ENCODE results near the gene RCC2. TPM values are rescaled to one million over a fixed set of nuclear protein-coding genes. Genes with fewer than 3 reads are reported as not detected.

Gene RCC2
- total RNA-seq, 2 donors from 2014 or later, result 69.3 to 121 TPM

- TF ChIP-seq CTCF (IDR thresholded peaks at IDR 0.05), result no peak
- Histone ChIP-seq H3K9ac (ENCODE audit: low read depth in 2 of 2, low read length in 2 of 2) (no peak overlapping the region), H3K4me1 (no peaks in the 10 kb centered on the region), H3K27me3 (no peaks in the 10 kb centered on the region), H3K4me3 (no peak overlapping the region), H3K36me3 (no peaks in the 10 kb centered on the region), H3K27ac (no peak overlapping the region), H3K9me3 (no peaks in the 10 kb centered on the region)
- no peak for DNase-seq
- intact Hi-C loops (cut with DNase I), result loop anchor here (5.0 kb wide), 1 partner anchor 67 kb away; no protein-coding TSS in a partner anchor
Measured at GRCh38 chr1:17420391-17420918, 19.0 kb downstream of the RCC2 start.

- peak; percentile 72 for DNase-seq
- peak; percentile 100 for TF ChIP-seq CTCF (IDR thresholded peaks at IDR 0.05)
- intact Hi-C loops (cut with DNase I), result loop anchor here (5.0 to 10.0 kb wide), 2 partner anchors 68 to 225 kb away; no protein-coding TSS in a partner anchor
- Histone ChIP-seq H3K9me3 (no peaks in the 10 kb centered on the region), H3K27ac (no peak overlapping the region), H3K9ac (ENCODE audit: low read depth in 2 of 2, low read length in 2 of 2) (no peak overlapping the region), H3K36me3 (no peaks in the 10 kb centered on the region), H3K27me3 (no peaks in the 10 kb centered on the region), H3K4me1 (no peaks in the 10 kb centered on the region), H3K4me3 (no peak overlapping the region)
Measured at GRCh38 chr1:17419626-17420328, 19.7 kb downstream of the RCC2 start.

GRCh38 chr1:17416389-17416788 lies 23.1 kb downstream of the RCC2 start:
- Histone ChIP-seq H3K4me3 (no peak overlapping the region), H3K27ac (no peak overlapping the region), H3K9ac (ENCODE audit: low read depth in 2 of 2, low read length in 2 of 2) (no peak overlapping the region), H3K9me3 (no peaks in the 10 kb centered on the region), H3K36me3 (no peaks in the 10 kb centered on the region), H3K4me1 (no peaks in the 10 kb centered on the region), H3K27me3 (no peaks in the 10 kb centered on the region)
- TF ChIP-seq CTCF (IDR thresholded peaks at IDR 0.05), result no peak
- intact Hi-C loops (cut with DNase I), result loop anchor here (10.0 kb wide), 1 partner anchor 228 kb away; no protein-coding TSS in a partner anchor
- DNase-seq, result no peak

- no peaks in the 10 kb centered on the region for H3K27me3 ChIP-seq
- no peak for DNase-seq
- TF ChIP-seq CTCF (IDR thresholded peaks at IDR 0.05), result no peak
- H3K9ac ChIP-seq (ENCODE audit: low read depth in 2 of 2, low read length in 2 of 2), result no peak overlapping the region
- H3K36me3 ChIP-seq, result no peaks in the 10 kb centered on the region
- H3K4me3 ChIP-seq, result no peak overlapping the region
- H3K27ac ChIP-seq, result no peak overlapping the region
- H3K4me1 ChIP-seq, result no peaks in the 10 kb centered on the region
- intact Hi-C loops (cut with DNase I), result loop anchor here (10.0 kb wide), 1 partner anchor 231 kb away; no protein-coding TSS in a partner anchor
- no peaks in the 10 kb centered on the region for H3K9me3 ChIP-seq
Measured at GRCh38 chr1:17414022-17414421, 25.5 kb downstream of the RCC2 start.

- Histone ChIP-seq H3K4me3 (no peak overlapping the region), H3K9ac (ENCODE audit: low read depth in 2 of 2, low read length in 2 of 2) (no peak overlapping the region), H3K27ac (no peak overlapping the region), H3K27me3 (no peaks in the 10 kb centered on the region), H3K9me3 (no peaks in the 10 kb centered on the region), H3K4me1 (no peaks in the 10 kb centered on the region), H3K36me3 (no peaks in the 10 kb centered on the region)
- intact Hi-C loops (cut with DNase I), result loop anchor here (10.0 kb wide), 1 partner anchor 233 kb away; no protein-coding TSS in a partner anchor
- no peak for DNase-seq
- TF ChIP-seq CTCF (IDR thresholded peaks at IDR 0.05), result no peak
Measured at GRCh38 chr1:17412093-17412870, 27.2 kb downstream of the RCC2 start.
